Activated CD8-positive, alpha-beta memory T cell treated with anti-CD3 and anti-CD28 coated beads for 4 hours (primary cell): ENCODE results near the gene KIR2DL3.
"Not testable (repeated sequence)": the region's sequence is repeated elsewhere in the genome, so short reads cannot be mapped to it uniquely, and the experiment has no call there.

ENCODE experiments used
- DNase-seq, 2 donors: peaks; one replicate each; pipeline ENCODE4 v3.0.0-alpha.2; 2020; ENCODE audit warnings: low read depth in 2 of 2

Gene KIR2DL3

GRCh38 chr19:54738306-54738705, at the start of gene KIR2DL3:
Gene KIR2DL3, plus strand, starts transcription at chr19:54738513. Its CDS starts 33 bp downstream, at chr19:54738546.
- not testable (repeated sequence) for DNase-seq

- DNase-seq, result no peak
These were observed 46.6 kb upstream of the KIR2DL3 start for GRCh38 chr19:54691582-54692297.

GRCh38 chr19:54692298-54692615, 46.1 kb upstream of the KIR2DL3 start:
- no peak for DNase-seq

- no peak for DNase-seq
These were observed 43.7 kb upstream of the KIR2DL3 start for GRCh38 chr19:54694648-54695047.

- no peak for DNase-seq
These were observed 42.2 kb upstream of the KIR2DL3 start for GRCh38 chr19:54696117-54696548.

GRCh38 chr19:54696766-54697165, 41.5 kb upstream of the KIR2DL3 start:
- no peak for DNase-seq

- not testable (repeated sequence) for DNase-seq
These were observed 40.6 kb upstream of the KIR2DL3 start for GRCh38 chr19:54697716-54698115.

- no peak for DNase-seq
These were observed 33.4 kb upstream of the KIR2DL3 start for GRCh38 chr19:54704928-54705327.

GRCh38 chr19:54707962-54708361, 30.4 kb upstream of the KIR2DL3 start:
- no peak for DNase-seq

GRCh38 chr19:54708781-54709180, 29.5 kb upstream of the KIR2DL3 start:
- no peak for DNase-seq

GRCh38 chr19:54709212-54709948, 28.9 kb upstream of the KIR2DL3 start:
- no peak for DNase-seq

GRCh38 chr19:54709956-54710355, 28.4 kb upstream of the KIR2DL3 start:
- DNase-seq, result not testable (repeated sequence)

- no peak for DNase-seq
These were observed 14.2 kb upstream of the KIR2DL3 start, which contains the start of gene KIR3DL3 for GRCh38 chr19:54724142-54724541. Gene KIR3DL3, plus strand, starts transcription at chr19:54724442. Its CDS starts 55 bp downstream, at chr19:54724497.

GRCh38 chr19:54724644-54725043, 13.7 kb upstream of the KIR2DL3 start:
- no peak for DNase-seq

- no peak for DNase-seq
These were observed 13.0 kb upstream of the KIR2DL3 start for GRCh38 chr19:54725321-54725720.

GRCh38 chr19:54727562-54727961, 10.8 kb upstream of the KIR2DL3 start:
- DNase-seq, result no peak

- DNase-seq, result no peak
These were observed 10.1 kb upstream of the KIR2DL3 start for GRCh38 chr19:54728167-54728566.

- no peak for DNase-seq
These were observed 8.7 kb upstream of the KIR2DL3 start for GRCh38 chr19:54729416-54730188.

- no peak for DNase-seq
These were observed 7.1 kb upstream of the KIR2DL3 start for GRCh38 chr19:54731191-54731590.

GRCh38 chr19:54738715-54739114, 402 bp downstream of the KIR2DL3 start:
- no peak for DNase-seq

- no peak for DNase-seq
These were observed 1.5 kb downstream of the KIR2DL3 start for GRCh38 chr19:54739587-54740497.
